Measurements from ENCODE around the gene CIITA. TPM values are rescaled to one million over a fixed set of nuclear protein-coding genes. Genes with fewer than 3 reads are reported as not detected.

CIITA gene
- total RNA-seq, 2 experiments from 2014 or later, result 2.4 to 3.0 TPM

DNA sequence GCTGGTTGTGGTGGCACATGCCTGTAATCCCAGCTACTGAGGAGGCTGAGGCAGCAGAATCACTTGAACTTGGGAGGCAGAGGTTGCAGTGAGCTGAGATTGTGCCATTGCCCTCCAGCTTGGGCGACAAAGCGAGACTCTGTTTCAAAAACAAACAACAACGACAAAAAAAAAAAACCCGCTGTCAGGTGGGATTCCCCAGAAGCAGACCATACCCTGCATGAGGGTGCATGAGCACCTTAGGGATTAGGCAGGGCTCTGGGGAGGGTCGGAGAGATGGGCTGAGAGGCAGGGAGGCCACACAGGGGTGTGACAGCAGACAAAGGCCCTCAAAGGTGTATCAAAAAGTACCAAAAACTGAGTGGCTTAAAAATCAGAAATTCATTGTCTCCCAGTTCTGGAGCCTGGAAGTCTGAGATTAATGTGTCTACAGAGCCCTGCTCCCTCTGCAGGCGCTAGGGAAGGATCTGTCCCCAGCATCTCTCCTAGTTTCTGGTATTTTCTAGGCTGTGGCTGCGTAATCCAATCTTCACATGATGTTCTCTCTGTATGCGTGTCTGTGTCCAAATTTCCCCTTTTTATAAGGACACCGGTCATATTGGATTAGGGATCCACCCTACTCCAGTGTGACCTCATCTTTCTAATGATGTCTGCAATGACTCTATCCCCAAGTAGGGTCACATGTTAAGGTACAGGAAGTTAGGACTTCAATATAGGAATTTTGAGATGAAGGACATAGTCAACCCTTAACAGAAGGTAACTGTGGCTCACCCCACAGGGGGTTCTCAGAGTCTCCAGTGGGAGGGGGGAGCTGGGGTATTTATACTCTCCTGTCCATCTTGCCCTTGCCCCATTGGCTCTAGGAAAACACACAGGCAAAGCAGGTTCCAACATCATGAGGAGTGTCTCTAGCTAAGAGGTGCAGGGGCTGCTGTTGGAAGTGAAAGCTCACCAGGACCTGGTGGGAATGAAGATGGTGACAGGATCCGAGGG, 44.8 kb upstream of the CIITA start:
- H3K9me3 ChIP-seq (ENCODE audit: control insufficient read depth in 1 of 2, insufficient read depth in 1 of 2, low read length in 2 of 2), result no peaks in the 10 kb centered on the region
- no peak overlapping the region for H3K4me3 ChIP-seq (ENCODE audit: low read length)
- no peaks in the 10 kb centered on the region for H3K27me3 ChIP-seq (ENCODE audit: control insufficient read depth in 1 of 2, insufficient read depth in 2 of 2, low read length in 2 of 2)
- no peaks in the 10 kb centered on the region for H3K4me1 ChIP-seq (ENCODE audit: insufficient read depth, low read length)
- Mint-ChIP-seq H3K27ac (no peak overlapping the region), H3K4me1 (ENCODE audit: low read depth) (no peaks in the 10 kb centered on the region), H3K27me3 (peaks cover 9% of the 10 kb centered on the region), H3K36me3 (ENCODE audit: low read depth) (no peaks in the 10 kb centered on the region), H3K9me3 (peaks cover 6% of the 10 kb centered on the region), H3K4me3 (no peak overlapping the region)
- no peaks in the 10 kb centered on the region for H3K36me3 ChIP-seq (ENCODE audit: insufficient read depth, low read length)
- ChIA-PET POLR2A (no interaction called here), CTCF (no interaction called here)
- no peak overlapping the region for H3K27ac ChIP-seq (ENCODE audit: low read depth in 1 of 2, low read length in 2 of 2)
- ATAC-seq (ENCODE audit: poor library complexity) (no peak), DNase-seq (peak in 2 of 14 experiments; percentile 23 to 44)
- intact Hi-C loops (cut with DNase I, micrococcal nuclease), result no loop called here
- TF ChIP-seq, protein P1, sequence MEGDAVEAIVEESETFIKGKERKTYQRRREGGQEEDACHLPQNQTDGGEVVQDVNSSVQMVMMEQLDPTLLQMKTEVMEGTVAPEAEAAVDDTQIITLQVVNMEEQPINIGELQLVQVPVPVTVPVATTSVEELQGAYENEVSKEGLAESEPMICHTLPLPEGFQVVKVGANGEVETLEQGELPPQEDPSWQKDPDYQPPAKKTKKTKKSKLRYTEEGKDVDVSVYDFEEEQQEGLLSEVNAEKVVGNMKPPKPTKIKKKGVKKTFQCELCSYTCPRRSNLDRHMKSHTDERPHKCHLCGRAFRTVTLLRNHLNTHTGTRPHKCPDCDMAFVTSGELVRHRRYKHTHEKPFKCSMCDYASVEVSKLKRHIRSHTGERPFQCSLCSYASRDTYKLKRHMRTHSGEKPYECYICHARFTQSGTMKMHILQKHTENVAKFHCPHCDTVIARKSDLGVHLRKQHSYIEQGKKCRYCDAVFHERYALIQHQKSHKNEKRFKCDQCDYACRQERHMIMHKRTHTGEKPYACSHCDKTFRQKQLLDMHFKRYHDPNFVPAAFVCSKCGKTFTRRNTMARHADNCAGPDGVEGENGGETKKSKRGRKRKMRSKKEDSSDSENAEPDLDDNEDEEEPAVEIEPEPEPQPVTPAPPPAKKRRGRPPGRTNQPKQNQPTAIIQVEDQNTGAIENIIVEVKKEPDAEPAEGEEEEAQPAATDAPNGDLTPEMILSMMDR (IDR thresholded peaks at IDR 0.05), result no peak

DNA sequence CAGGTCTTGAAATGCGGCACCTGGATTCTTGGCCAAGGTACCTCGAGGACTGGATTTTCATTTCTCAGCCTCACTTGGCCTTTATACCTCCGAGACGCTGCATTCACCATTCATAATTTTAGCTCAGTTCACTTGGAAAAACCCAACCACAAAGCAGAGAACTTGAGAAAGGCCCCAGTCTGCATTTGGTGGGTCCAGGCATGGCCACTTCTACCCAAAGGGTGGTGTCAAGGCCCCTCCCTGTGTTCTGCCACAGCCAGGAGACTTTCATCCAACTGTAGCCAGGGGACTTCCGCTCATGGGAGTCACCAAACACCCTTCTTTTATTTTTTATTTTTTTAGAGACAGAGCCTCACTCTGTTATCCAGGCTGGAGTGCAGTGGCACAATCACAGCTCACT, 43.7 kb upstream of the CIITA start:
- Histone ChIP-seq H3K9me3 (ENCODE audit: control insufficient read depth in 1 of 2, insufficient read depth in 1 of 2, low read length in 2 of 2) (no peaks in the 10 kb centered on the region), H3K27me3 (ENCODE audit: control insufficient read depth in 1 of 2, insufficient read depth in 2 of 2, low read length in 2 of 2) (no peaks in the 10 kb centered on the region), H3K4me3 (ENCODE audit: low read length) (no peak overlapping the region), H3K4me1 (ENCODE audit: insufficient read depth, low read length) (no peaks in the 10 kb centered on the region), H3K27ac (ENCODE audit: low read depth in 1 of 2, low read length in 2 of 2) (no peak overlapping the region), H3K36me3 (ENCODE audit: insufficient read depth, low read length) (no peaks in the 10 kb centered on the region)
- ChIA-PET CTCF (no interaction called here), POLR2A (no interaction called here)
- H3K27me3 Mint-ChIP-seq, result peaks cover 9% of the 10 kb centered on the region
- no peak for DNase-seq
- H3K9me3 Mint-ChIP-seq, result peaks cover 6% of the 10 kb centered on the region
- H3K27ac Mint-ChIP-seq, result no peak overlapping the region
- intact Hi-C loops (cut with DNase I, micrococcal nuclease), result no loop called here
- no peak for ATAC-seq (ENCODE audit: poor library complexity)
- H3K4me1 Mint-ChIP-seq (ENCODE audit: low read depth), result no peaks in the 10 kb centered on the region
- no peaks in the 10 kb centered on the region for H3K36me3 Mint-ChIP-seq (ENCODE audit: low read depth)
- TF ChIP-seq, protein P1 (IDR thresholded peaks at IDR 0.05), result no peak
- H3K4me3 Mint-ChIP-seq, result no peak overlapping the region

DNA sequence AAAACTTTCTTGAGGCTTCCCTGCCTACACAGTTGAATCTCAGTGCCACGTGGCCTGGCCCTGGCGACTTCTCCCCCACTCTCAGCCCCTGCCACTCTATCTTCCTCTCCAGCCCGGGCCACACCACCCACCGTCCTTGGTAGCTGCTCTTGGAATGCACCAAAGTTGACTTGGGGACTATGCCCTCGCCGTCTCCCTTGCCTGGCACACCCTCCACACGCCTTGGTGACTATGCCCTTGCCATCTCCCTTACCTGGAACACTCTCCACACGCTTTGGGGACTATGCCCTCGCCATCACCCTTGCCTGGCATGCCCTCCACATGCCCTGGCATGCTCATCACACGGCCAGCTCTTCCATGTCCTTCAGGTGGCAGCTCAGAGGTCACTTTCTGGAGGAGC, 42.9 kb upstream of the CIITA start:
- Mint-ChIP-seq H3K9me3 (peaks cover 6% of the 10 kb centered on the region), H3K27ac (no peak overlapping the region), H3K4me3 (no peak overlapping the region), H3K27me3 (peaks cover 9% of the 10 kb centered on the region), H3K4me1 (ENCODE audit: low read depth) (no peaks in the 10 kb centered on the region), H3K36me3 (ENCODE audit: low read depth) (no peaks in the 10 kb centered on the region)
- ATAC-seq (ENCODE audit: poor library complexity), result no peak
- H3K36me3 ChIP-seq (ENCODE audit: insufficient read depth, low read length), result no peaks in the 10 kb centered on the region
- no peak overlapping the region for H3K27ac ChIP-seq (ENCODE audit: low read depth in 1 of 2, low read length in 2 of 2)
- intact Hi-C loops (cut with DNase I, micrococcal nuclease), result no loop called here
- no peaks in the 10 kb centered on the region for H3K4me1 ChIP-seq (ENCODE audit: insufficient read depth, low read length)
- no peak for DNase-seq
- TF ChIP-seq, protein P1 (IDR thresholded peaks at IDR 0.05), result no peak
- no peak overlapping the region for H3K4me3 ChIP-seq (ENCODE audit: low read length)
- no peaks in the 10 kb centered on the region for H3K9me3 ChIP-seq (ENCODE audit: control insufficient read depth in 1 of 2, insufficient read depth in 1 of 2, low read length in 2 of 2)
- ChIA-PET CTCF (no interaction called here), POLR2A (no interaction called here)
- H3K27me3 ChIP-seq (ENCODE audit: control insufficient read depth in 1 of 2, insufficient read depth in 2 of 2, low read length in 2 of 2), result no peaks in the 10 kb centered on the region
